Measurements from ENCODE around the gene ZNG1C. TPM values are rescaled to one million over a fixed set of nuclear protein-coding genes. Genes with fewer than 3 reads are reported as not detected.
"Not testable (repeated sequence)": the region's sequence is repeated elsewhere in the genome, so short reads cannot be mapped to it uniquely, and the experiment has no call there.

Gene ZNG1C
- total RNA-seq, result 26.9 TPM

- not testable (repeated sequence) for ATAC-seq
Measured at GRCh38 chr9:68241683-68242082, at the start of gene ZNG1C. Gene ZNG1C, plus strand, starts transcription at chr9:68241983. Its CDS starts 49 bp downstream, at chr9:68242032.

GRCh38 chr9:68242437-68242836 is 654 bp downstream of the ZNG1C start:
- not testable (repeated sequence) for ATAC-seq

GRCh38 chr9:68281041-68281440 is 39.3 kb downstream of the ZNG1C start:
- ATAC-seq, result not testable (repeated sequence)

- not testable (repeated sequence) for ATAC-seq
Measured at GRCh38 chr9:68302567-68302966, 60.8 kb downstream of the ZNG1C start, which contains the start of gene FOXD4L3. Gene FOXD4L3, plus strand, starts transcription at chr9:68302867. Its CDS starts 85 bp downstream, at chr9:68302952.

- ATAC-seq, result not testable (repeated sequence)
Measured at GRCh38 chr9:68303771-68304170, 62.0 kb downstream of the ZNG1C start.

GRCh38 chr9:68304212-68304611 is 62.4 kb downstream of the ZNG1C start:
- not testable (repeated sequence) for ATAC-seq

- ATAC-seq, result not testable (repeated sequence)
Measured at GRCh38 chr9:68304777-68305176, 63.0 kb downstream of the ZNG1C start.

GRCh38 chr9:68305680-68306285 is 64.0 kb downstream of the ZNG1C start:
- not testable (repeated sequence) for ATAC-seq

GRCh38 chr9:68306391-68306964 is 64.7 kb downstream of the ZNG1C start:
- ATAC-seq, result peak; percentile 36

GRCh38 chr9:68307127-68307526 is 65.3 kb downstream of the ZNG1C start:
- peak; percentile 50 for ATAC-seq

GRCh38 chr9:68307654-68308053 is 65.9 kb downstream of the ZNG1C start:
- ATAC-seq, result peak; percentile 40

- not testable (repeated sequence) for ATAC-seq
Measured at GRCh38 chr9:68311208-68311607, 69.4 kb downstream of the ZNG1C start.

GRCh38 chr9:68318209-68318608 is 76.4 kb downstream of the ZNG1C start:
- ATAC-seq, result not testable (repeated sequence)

- not testable (repeated sequence) for ATAC-seq
Measured at GRCh38 chr9:68323749-68324148, 82.0 kb downstream of the ZNG1C start.

GRCh38 chr9:68324518-68324917 is 82.7 kb downstream of the ZNG1C start:
- not testable (repeated sequence) for ATAC-seq

- ATAC-seq, result not testable (repeated sequence)
Measured at GRCh38 chr9:68329106-68329505, 87.3 kb downstream of the ZNG1C start.

GRCh38 chr9:68330531-68331173 is 88.9 kb downstream of the ZNG1C start:
- ATAC-seq, result not testable (repeated sequence)

- not testable (repeated sequence) for ATAC-seq
Measured at GRCh38 chr9:68332122-68332521, 90.3 kb downstream of the ZNG1C start.

- not testable (repeated sequence) for ATAC-seq
Measured at GRCh38 chr9:68335935-68336334, 94.2 kb downstream of the ZNG1C start.

- not testable (repeated sequence) for ATAC-seq
Measured at GRCh38 chr9:68336639-68337339, 95.0 kb downstream of the ZNG1C start.

GRCh38 chr9:68338000-68338399 is 96.2 kb downstream of the ZNG1C start:
- ATAC-seq, result not testable (repeated sequence)

GRCh38 chr9:68342265-68343025 is 100.7 kb downstream of the ZNG1C start:
- ATAC-seq, result peak; percentile 89

Measured in esophagus mucosa (tissue), 1 donor.